ENCODE data around the gene NAV3.

- TF ChIP-seq CTCF (IDR thresholded peaks at IDR 0.05) (no peak), POLR2A (IDR thresholded peaks at IDR 0.05) (no peak)
Measured at GRCh38 chr12:77821699-77822203, 8.9 kb upstream of the NAV3 start.
